Esophagus squamous epithelium (tissue), 5 donors: ENCODE results near the gene GAB2. TPM values are rescaled to one million over a fixed set of nuclear protein-coding genes. Genes with fewer than 3 reads are reported as not detected.

Source experiments
- DNase-seq: peaks from one replicate; lab custom pipeline; 2025; lab: John Stamatoyannopoulos, UW
- H3K27ac ChIP-seq, 4 donors: fragments of 200-600 bp; sonication (generic); one replicate each; pipeline ENCODE4 v1.5.1; 2016 to 2019; ENCODE audit warnings: mild to moderate bottlenecking in 1 of 4
- H3K27me3 ChIP-seq, 4 donors: fragments of 200-600 bp; sonication (generic); 1 replicate in 3 of 4; 2 replicates in 1 of 4; pipeline versions ENCODE4 v1.5.1 to v1.6.0; 2017 to 2021; ENCODE audit warnings: antibody characterized with exemption in 1 of 4
- H3K36me3 ChIP-seq, 3 donors: fragments of 200-600 bp; sonication (generic); one replicate each; pipeline ENCODE4 v1.5.1; 2016 to 2019
- H3K4me1 ChIP-seq, 3 donors: fragments of 200-600 bp; sonication (generic); one replicate each; pipeline ENCODE4 v1.5.1; 2017 to 2019
- H3K4me3 ChIP-seq, 4 donors: fragments of 200-600 bp; sonication (generic); 1 replicate in 3 of 4; 2 replicates in 1 of 4; pipeline ENCODE4 v1.5.1; 2016 to 2019; ENCODE audit warnings: mild to moderate bottlenecking in 2 of 4, moderate library complexity in 1 of 4
- H3K9me3 ChIP-seq, 3 donors: fragments of 200-600 bp; sonication (generic); one replicate each; pipeline ENCODE4 v1.5.1; 2016 to 2019
- POLR2A ChIP-seq, 4 donors: fragments of 450-650 bp; IDR thresholded peaks; one replicate each; pipeline ENCODE4 v1.6.1; 2017; ENCODE audit warnings: antibody characterized with exemption in 4 of 4, mild to moderate bottlenecking in 4 of 4, moderate library complexity in 3 of 4
- WGBS, 2 donors: methylation state at CpG; one replicate each; pipeline ENCODE4 v1.1.5; 2018; 5-methylcytosine and 5-hydroxymethylcytosine counted together
- intact Hi-C: fragments of 100-400 bp; cut with DNase I; formaldehyde crosslinking; loops from one replicate; pipeline ENCODE4 v1.15.0; 2022
- total RNA-seq, 4 donors: library from RNA; depleted of rRNA; stranded (reverse); fragments of >200 nt; gene quantifications; one replicate each; pipeline ENCODE4 v1.1.0, GENCODE V29; 2016
- TF ChIP-seq, protein P1 (sequence below), 6 experiments: fragments of 450-650 bp in 4 of 6; fragments of 200-600 bp in 2 of 6; sonication (generic) in 2 of 6; IDR thresholded peaks; one replicate each; pipeline ENCODE4 v1.5.1; 2016 to 2019; ENCODE audit warnings: antibody characterized with exemption in 6 of 6, mild to moderate bottlenecking in 4 of 6, moderate library complexity in 4 of 6
- donor health status: DM: yes; HTN: yes; CAD: no.

GAB2 gene
- total RNA-seq, 4 donors from 2014 or later, result 4.6 to 23.7 (median 11.2) TPM

DNA sequence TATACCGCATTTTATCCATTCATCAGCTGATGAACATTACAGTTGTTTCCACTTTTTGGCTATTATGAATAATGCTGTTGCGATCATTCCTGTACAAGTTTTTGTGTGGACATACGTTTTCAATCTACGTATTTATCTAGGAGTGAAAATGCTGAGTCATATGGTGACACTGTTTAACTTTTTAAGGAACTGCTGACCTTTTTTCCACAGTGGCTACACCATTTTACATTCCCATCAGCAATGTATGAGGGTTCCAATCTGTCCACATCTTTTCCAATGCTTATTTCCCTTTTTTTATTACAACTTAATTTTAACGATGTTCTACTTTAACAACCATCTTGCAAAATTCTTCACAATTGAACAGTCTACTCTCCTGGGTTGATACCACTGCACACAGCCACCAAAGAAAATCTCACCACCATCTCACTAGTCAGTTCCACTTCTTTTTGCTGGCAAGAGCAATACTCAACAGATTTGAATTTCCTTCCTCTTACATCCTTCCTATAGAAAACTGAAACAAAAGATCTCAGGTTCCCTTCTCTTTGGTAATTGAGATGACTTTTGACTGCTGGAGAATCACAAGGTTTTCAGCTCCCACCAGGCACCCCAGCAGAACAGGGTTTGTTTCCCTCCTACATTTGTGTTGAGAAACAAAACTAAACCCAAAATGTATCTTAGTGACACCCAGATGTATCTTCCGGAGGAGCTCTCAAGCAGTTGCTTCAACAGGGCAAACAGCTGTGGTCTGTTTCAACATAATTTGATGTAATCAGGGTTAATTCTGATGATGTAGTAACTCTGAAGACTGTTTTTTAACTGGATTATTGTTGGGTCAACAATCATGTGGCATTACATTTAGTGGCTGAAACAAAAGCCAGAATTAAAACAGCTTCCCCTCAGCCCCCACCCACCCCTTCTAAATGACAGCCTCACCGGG lies 7.0 kb upstream of the GAB2 start:
- 64 to 69% methylated on average over 7 of the region's 7 CpGs for WGBS, 2 donors
- intact Hi-C loops, result no loop called here
- Histone ChIP-seq H3K4me3 (no peak overlapping the region), H3K27ac (peak overlapping the region in 2 of 4 donors; percentile 42 to 68), H3K9me3 (no peaks in the 10 kb centered on the region), H3K36me3 (no peaks in the 10 kb centered on the region), H3K4me1 (peaks cover 7 to 43% (median 12%) of the 10 kb centered on the region in 3 donors), H3K27me3 (no peaks in the 10 kb centered on the region)
- TF ChIP-seq POLR2A (IDR thresholded peaks at IDR 0.05), result no peak
- TF ChIP-seq, protein P1, sequence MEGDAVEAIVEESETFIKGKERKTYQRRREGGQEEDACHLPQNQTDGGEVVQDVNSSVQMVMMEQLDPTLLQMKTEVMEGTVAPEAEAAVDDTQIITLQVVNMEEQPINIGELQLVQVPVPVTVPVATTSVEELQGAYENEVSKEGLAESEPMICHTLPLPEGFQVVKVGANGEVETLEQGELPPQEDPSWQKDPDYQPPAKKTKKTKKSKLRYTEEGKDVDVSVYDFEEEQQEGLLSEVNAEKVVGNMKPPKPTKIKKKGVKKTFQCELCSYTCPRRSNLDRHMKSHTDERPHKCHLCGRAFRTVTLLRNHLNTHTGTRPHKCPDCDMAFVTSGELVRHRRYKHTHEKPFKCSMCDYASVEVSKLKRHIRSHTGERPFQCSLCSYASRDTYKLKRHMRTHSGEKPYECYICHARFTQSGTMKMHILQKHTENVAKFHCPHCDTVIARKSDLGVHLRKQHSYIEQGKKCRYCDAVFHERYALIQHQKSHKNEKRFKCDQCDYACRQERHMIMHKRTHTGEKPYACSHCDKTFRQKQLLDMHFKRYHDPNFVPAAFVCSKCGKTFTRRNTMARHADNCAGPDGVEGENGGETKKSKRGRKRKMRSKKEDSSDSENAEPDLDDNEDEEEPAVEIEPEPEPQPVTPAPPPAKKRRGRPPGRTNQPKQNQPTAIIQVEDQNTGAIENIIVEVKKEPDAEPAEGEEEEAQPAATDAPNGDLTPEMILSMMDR (IDR thresholded peaks at IDR 0.05), result no peak
- no peak for DNase-seq

DNA sequence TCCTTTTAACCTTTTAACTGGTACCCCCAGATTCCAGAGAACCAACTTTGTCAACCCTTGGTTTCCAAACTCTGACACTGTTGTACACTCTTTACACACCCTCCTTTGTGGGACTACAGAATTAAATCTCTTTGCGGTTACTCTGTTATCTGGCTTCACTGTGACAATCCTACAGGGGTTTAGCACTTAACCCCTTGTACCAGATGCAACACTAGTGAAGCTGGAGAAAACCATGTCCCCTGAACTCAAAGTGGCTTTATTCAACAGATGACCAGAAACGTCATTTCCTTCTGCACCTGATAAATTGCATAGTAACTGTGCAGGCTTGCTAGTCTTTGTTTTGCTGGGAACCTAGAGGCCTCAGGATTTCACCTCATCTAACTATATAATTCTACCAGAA lies 5.6 kb upstream of the GAB2 start:
- Histone ChIP-seq H3K9me3 (no peaks in the 10 kb centered on the region), H3K4me1 (peaks cover 11 to 50% (median 17%) of the 10 kb centered on the region in 3 donors), H3K27me3 (no peaks in the 10 kb centered on the region), H3K4me3 (no peak overlapping the region), H3K27ac (no peak overlapping the region), H3K36me3 (no peaks in the 10 kb centered on the region)
- TF ChIP-seq, protein P1 (IDR thresholded peaks at IDR 0.05), result no peak
- TF ChIP-seq POLR2A (IDR thresholded peaks at IDR 0.05), result no peak
- DNase-seq, result no peak
- 62 to 63% methylated on average over 2 of the region's 2 CpGs for WGBS, 2 donors
- intact Hi-C loops, result no loop called here

DNA sequence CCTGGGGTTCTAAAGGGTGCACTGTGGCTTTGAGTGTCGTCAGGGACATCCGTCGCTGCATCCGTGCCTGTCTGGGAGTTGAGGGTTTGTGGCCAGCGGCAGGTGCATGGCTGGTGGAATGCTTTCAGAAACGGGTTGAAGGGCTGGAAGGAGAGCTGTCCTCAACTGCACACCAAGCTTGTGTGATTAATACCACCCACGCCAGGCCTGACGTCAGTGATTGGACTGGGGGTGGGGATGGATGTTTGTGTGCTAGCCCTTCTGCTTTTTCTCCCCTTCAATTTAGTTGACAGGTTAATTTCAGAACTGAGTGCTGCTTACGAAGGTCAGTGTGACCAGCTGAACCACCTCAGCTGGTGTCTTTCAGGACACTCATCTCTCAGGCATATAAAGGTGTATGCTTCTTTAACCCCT lies 3.2 kb upstream of the GAB2 start:
- Histone ChIP-seq H3K4me3 (no peak overlapping the region), H3K36me3 (no peaks in the 10 kb centered on the region), H3K27ac (peak overlapping the region in 1 of 4 donors; percentile 99), H3K9me3 (no peaks in the 10 kb centered on the region), H3K27me3 (no peaks in the 10 kb centered on the region), H3K4me1 (peaks cover 11 to 53% (median 17%) of the 10 kb centered on the region in 3 donors)
- DNase-seq, result no peak
- WGBS, 2 donors, result 31 to 37% methylated on average over 9 of the region's 9 CpGs
- TF ChIP-seq POLR2A (IDR thresholded peaks at IDR 0.05), result no peak
- TF ChIP-seq, protein P1 (IDR thresholded peaks at IDR 0.05), result no peak
- intact Hi-C loops, result no loop called here

DNA sequence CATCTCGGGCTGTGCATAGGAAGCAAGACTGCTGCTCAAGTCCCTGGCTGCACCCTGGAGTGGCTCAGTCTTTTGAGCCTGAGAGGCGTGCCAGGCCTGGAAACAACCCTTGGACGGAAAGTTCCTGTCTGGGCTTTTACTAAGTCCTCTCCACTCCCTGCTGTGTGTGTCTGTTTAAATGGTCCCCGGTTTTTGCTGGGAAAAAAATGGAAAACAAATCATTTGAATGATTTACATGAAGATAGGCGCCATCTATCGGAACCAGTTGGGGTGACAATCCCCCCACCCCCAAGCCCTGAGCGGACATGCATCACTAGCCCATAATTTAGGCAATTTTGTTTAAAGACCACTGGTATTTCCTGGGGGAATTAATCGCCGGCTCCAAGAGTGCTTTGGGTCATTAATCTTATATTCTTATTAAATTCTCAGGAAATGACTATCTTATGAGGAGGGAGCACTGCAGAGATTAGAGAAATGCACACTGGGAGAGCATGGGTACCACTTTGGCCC lies 2.7 kb upstream of the GAB2 start:
- intact Hi-C loops, result no loop called here
- peak overlapping the region in 1 of 4 donors; percentile 40 for H3K4me3 ChIP-seq
- no peaks in the 10 kb centered on the region for H3K9me3 ChIP-seq
- no peak for DNase-seq
- no peaks in the 10 kb centered on the region for H3K36me3 ChIP-seq
- peak overlapping the region; percentile 13 to 99 (median 82) for H3K27ac ChIP-seq
- H3K27me3 ChIP-seq, result no peaks in the 10 kb centered on the region
- WGBS, 2 donors, result 7% methylated on average over 6 to 8 of the region's 9 CpGs
- H3K4me1 ChIP-seq, result peaks cover 11 to 54% (median 17%) of the 10 kb centered on the region in 3 donors
- TF ChIP-seq, protein P1 (IDR thresholded peaks at IDR 0.05), result peak in 5 of 6 experiments; percentile 35 to 72 (median 54)
- TF ChIP-seq POLR2A (IDR thresholded peaks at IDR 0.05), result no peak

DNA sequence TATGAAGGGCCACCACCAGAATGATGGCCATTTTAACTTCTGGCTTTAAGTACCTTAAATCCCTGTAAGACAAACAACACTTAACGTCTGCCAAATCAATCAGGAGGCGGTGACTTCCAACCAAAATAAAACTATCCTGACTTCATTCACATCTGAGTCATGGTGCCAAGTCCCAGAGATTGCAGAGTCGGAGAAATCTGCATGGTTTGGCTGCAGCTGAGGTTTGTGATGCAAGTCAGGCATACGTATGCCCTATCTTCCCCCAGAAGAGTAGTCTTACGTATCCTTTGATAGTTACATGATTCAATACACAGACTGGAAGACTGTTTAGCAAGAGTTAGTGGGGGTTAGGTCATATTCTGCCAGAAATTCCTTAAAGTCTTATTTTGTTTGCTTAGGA lies 1.7 kb upstream of the GAB2 start:
- Histone ChIP-seq H3K36me3 (no peaks in the 10 kb centered on the region), H3K4me3 (peak overlapping the region in 1 of 4 donors; percentile 0), H3K4me1 (peaks cover 11 to 55% (median 17%) of the 10 kb centered on the region in 3 donors), H3K9me3 (no peaks in the 10 kb centered on the region), H3K27me3 (no peaks in the 10 kb centered on the region), H3K27ac (peak overlapping the region; percentile 48 to 99 (median 90))
- intact Hi-C loops, result loop anchor here (10.0 kb wide), 1 partner anchor 195 kb away; no protein-coding TSS in a partner anchor
- WGBS, 2 donors, result 21 to 46% methylated on average over 4 to 5 of the region's 5 CpGs
- peak in 1 of 4 donors; percentile 17 for TF ChIP-seq POLR2A (IDR thresholded peaks at IDR 0.05)
- TF ChIP-seq, protein P1 (IDR thresholded peaks at IDR 0.05), result no peak
- no peak for DNase-seq
